Uterus (tissue), 4 donors: Measurements from ENCODE around the gene CCDC149. TPM values are rescaled to one million over a fixed set of nuclear protein-coding genes. Genes with fewer than 3 reads are reported as not detected.

Experiments used
- DNase-seq, 2 donors: peaks; one replicate each; pipeline ENCODE4 v3.0.0-alpha.2; 2019 to 2020
- H3K27ac ChIP-seq, 2 donors: fragments of 200-600 bp; sonication (generic); 1 replicate in 1 of 2; 2 replicates in 1 of 2; pipeline ENCODE4 v1.5.1; 2016 to 2018
- H3K27me3 ChIP-seq, 2 donors: fragments of 200-600 bp; sonication (generic); one replicate each; pipeline ENCODE4 v1.5.1; 2018 to 2019; ENCODE audit warnings: control low read depth in 1 of 2
- H3K36me3 ChIP-seq, 2 donors: fragments of 200-600 bp; sonication (generic); one replicate each; pipeline ENCODE4 v1.5.1; 2019; ENCODE audit warnings: control low read depth in 1 of 2
- H3K4me1 ChIP-seq, 2 donors: fragments of 200-600 bp; sonication (generic); one replicate each; pipeline ENCODE4 v1.5.1; 2018 to 2019; ENCODE audit warnings: control low read depth in 1 of 2
- H3K4me3 ChIP-seq, 2 donors: fragments of 200-600 bp; sonication (generic); 1 replicate in 1 of 2; 2 replicates in 1 of 2; pipeline ENCODE4 v1.5.1; 2018 to 2019; ENCODE audit warnings: mild to moderate bottlenecking in 1 of 2
- H3K9me3 ChIP-seq, 2 donors: fragments of 200-600 bp; sonication (generic); one replicate each; pipeline ENCODE4 v1.5.1; 2019; ENCODE audit warnings: control low read depth in 1 of 2
- POLR2A ChIP-seq, 2 donors: fragments of 450-650 bp; IDR thresholded peaks; one replicate each; pipeline ENCODE4 v1.6.1; 2016; ENCODE audit warnings: antibody characterized with exemption in 2 of 2, mild to moderate bottlenecking in 1 of 2, moderate library complexity in 1 of 2
- intact Hi-C: fragments of 100-400 bp; cut with DNase I; formaldehyde crosslinking; loops from one replicate; pipeline ENCODE4 v1.15.1; 2023; ENCODE audit warnings: low total_unique reads
- total RNA-seq, 4 donors: library from RNA; depleted of rRNA in 3 of 4; stranded (reverse); fragments of >200 nt in 3 of 4; gene quantifications; one replicate each; pipeline versions ENCODE4 v1.1.0 to v1.2.4, GENCODE V29; 2014 to 2023
- TF ChIP-seq, protein P1 (sequence below), 4 experiments: fragments of 200-600 bp in 2 of 4; fragments of 450-650 bp in 2 of 4; sonication (generic) in 2 of 4; IDR thresholded peaks; one replicate each; pipeline ENCODE4 v1.5.1; 2016 to 2019; ENCODE audit warnings: antibody characterized with exemption in 4 of 4, mild to moderate bottlenecking in 2 of 4, moderate library complexity in 1 of 4
- donor health status: DM: yes; HTN: yes; CAD: no.

Gene CCDC149
- total RNA-seq, 4 donors from 2014 or later: 18.7 to 462 (median 69.3) TPM

DNA sequence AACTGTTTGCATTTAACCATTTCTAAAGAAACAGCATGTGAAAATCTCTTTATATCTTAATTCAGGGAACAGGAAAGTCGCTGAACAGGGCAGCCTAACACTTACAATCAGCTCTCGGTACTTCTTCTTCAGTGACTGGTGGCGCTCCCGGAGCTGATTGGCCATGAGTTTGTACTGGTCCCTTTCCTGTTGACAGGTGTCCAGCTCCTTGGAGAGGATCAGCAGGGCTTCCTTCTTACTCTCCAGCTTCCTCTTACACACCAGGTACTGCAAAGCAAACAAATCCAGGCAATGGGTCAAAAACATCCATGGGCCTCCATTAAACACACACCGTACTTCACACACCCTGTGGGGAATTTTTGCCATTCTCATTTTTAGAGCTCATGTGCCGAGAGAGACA lies 36.4 kb downstream of the CCDC149 start:
- intact Hi-C loops: no loop called here
- Histone ChIP-seq H3K4me1 (no peaks in the 10 kb centered on the region), H3K36me3 (no peaks in the 10 kb centered on the region), H3K27me3 (no peaks in the 10 kb centered on the region), H3K27ac (no peak overlapping the region), H3K9me3 (no peaks in the 10 kb centered on the region), H3K4me3 (no peak overlapping the region)
- no peak for DNase-seq
- TF ChIP-seq POLR2A (IDR thresholded peaks at IDR 0.05): no peak
- TF ChIP-seq, protein P1, sequence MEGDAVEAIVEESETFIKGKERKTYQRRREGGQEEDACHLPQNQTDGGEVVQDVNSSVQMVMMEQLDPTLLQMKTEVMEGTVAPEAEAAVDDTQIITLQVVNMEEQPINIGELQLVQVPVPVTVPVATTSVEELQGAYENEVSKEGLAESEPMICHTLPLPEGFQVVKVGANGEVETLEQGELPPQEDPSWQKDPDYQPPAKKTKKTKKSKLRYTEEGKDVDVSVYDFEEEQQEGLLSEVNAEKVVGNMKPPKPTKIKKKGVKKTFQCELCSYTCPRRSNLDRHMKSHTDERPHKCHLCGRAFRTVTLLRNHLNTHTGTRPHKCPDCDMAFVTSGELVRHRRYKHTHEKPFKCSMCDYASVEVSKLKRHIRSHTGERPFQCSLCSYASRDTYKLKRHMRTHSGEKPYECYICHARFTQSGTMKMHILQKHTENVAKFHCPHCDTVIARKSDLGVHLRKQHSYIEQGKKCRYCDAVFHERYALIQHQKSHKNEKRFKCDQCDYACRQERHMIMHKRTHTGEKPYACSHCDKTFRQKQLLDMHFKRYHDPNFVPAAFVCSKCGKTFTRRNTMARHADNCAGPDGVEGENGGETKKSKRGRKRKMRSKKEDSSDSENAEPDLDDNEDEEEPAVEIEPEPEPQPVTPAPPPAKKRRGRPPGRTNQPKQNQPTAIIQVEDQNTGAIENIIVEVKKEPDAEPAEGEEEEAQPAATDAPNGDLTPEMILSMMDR (IDR thresholded peaks at IDR 0.05): no peak

DNA sequence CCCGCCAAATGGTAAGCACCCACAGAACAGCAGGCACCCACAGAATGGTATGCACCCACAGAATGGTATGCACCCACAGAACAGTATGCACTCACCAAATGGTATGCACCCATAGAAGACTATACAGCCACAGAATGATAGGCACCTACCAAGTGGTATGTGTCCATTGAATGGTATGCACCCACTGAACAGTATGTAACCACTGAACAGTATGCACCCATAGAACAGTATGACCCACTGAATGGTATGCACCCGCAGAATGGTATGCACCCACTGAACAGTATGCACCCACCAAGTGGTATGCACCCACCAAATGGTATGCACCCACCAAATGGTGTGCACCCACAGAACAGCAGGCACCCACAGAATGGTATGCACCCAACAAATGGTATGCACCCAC lies 40.1 kb downstream of the CCDC149 start:
- Histone ChIP-seq H3K27ac (no peak overlapping the region), H3K4me1 (no peaks in the 10 kb centered on the region), H3K27me3 (no peaks in the 10 kb centered on the region), H3K4me3 (no peak overlapping the region), H3K9me3 (no peaks in the 10 kb centered on the region), H3K36me3 (no peaks in the 10 kb centered on the region)
- intact Hi-C loops: no loop called here
- TF ChIP-seq POLR2A (IDR thresholded peaks at IDR 0.05): no peak
- TF ChIP-seq, protein P1 (IDR thresholded peaks at IDR 0.05): no peak
- DNase-seq: no peak

DNA sequence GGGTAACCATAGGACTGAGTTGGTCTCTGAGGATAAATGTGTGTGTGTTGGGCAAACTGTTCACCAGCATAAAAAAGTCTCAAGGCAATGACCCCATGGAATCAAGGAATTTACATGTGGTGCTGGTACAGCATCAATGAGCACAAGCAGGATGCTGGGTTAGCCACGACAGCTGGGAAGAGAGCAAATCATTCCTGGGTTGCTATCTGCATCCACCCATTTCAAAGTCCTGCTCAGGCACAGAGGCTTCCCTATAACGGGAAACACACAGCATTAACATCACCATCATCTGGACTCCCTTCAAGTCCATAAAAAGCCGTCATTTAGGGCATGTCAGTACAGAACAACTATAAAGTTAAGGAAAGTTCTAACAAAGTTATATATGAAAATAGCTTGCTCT lies 41.6 kb downstream of the CCDC149 start:
- no peaks in the 10 kb centered on the region for H3K36me3 ChIP-seq

DNA sequence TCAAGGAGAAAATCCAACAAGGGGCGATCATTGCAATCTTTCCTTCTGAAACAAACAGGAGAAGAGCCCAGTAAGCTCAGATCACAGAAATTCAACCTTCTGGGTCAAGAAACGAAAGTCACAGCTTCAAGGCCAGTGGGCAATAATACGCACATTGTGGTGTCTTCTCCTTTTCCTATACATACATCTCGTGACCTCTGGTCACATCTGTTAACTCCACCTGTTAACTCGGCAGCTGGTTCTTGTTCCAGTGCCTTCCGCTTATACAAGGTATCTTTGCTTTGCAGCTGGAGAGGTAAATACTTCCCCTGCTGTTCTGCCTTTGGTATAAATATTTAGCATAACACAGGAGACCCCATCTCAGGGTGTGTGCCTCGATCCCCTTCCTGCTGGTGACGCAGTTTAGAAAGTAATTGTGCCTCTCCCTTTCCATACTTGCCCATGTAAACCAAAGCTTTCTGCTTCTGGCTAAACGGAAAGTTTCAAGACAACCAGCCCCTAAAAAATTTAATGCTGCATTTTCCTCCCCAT lies 45.0 kb downstream of the CCDC149 start:
- Histone ChIP-seq H3K36me3 (no peaks in the 10 kb centered on the region), H3K9me3 (no peaks in the 10 kb centered on the region), H3K4me3 (no peak overlapping the region), H3K4me1 (no peaks in the 10 kb centered on the region), H3K27me3 (no peaks in the 10 kb centered on the region), H3K27ac (no peak overlapping the region)
- intact Hi-C loops: no loop called here
- DNase-seq: no peak
- no peak for TF ChIP-seq POLR2A (IDR thresholded peaks at IDR 0.05)
- TF ChIP-seq, protein P1 (IDR thresholded peaks at IDR 0.05): no peak

More for the DNA sequence above, 41.6 kb downstream of the CCDC149 start:
- H3K4me1 ChIP-seq: no peaks in the 10 kb centered on the region
- H3K27me3 ChIP-seq: no peaks in the 10 kb centered on the region
- DNase-seq: no peak
- H3K9me3 ChIP-seq: no peaks in the 10 kb centered on the region
- intact Hi-C loops: no loop called here
- no peak overlapping the region for H3K4me3 ChIP-seq
- H3K27ac ChIP-seq: no peak overlapping the region
- TF ChIP-seq, protein P1 (IDR thresholded peaks at IDR 0.05): no peak
- TF ChIP-seq POLR2A (IDR thresholded peaks at IDR 0.05): no peak

DNA sequence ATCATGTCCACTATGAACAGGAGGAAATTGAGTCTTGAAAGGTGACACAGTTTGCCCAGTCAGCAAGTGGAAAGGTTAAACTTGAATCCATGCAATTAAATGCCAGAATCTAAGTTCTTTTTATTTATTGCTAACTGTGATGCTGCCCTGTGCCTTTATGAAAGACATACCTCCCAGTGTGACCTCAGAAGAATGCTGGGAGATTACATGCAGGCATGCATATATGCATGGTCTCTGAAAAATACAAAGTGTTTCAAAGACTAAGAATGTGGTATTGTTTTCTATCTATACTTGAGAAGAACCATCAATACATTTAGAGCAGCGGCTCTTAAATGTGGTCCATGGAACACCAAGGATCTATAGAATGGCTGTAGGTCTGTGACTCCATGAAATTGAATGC lies 45.6 kb downstream of the CCDC149 start:
- Histone ChIP-seq H3K27me3 (no peaks in the 10 kb centered on the region), H3K4me3 (no peak overlapping the region), H3K9me3 (no peaks in the 10 kb centered on the region), H3K27ac (no peak overlapping the region), H3K36me3 (no peaks in the 10 kb centered on the region), H3K4me1 (no peaks in the 10 kb centered on the region)
- intact Hi-C loops: no loop called here
- DNase-seq: no peak
- TF ChIP-seq POLR2A (IDR thresholded peaks at IDR 0.05): no peak
- TF ChIP-seq, protein P1 (IDR thresholded peaks at IDR 0.05): no peak
